NCI-H510A treated with DMSO at 0.1 percent for 48 hours (cell line): ENCODE data around the gene C2CD4A.
A peak's percentile ranks its signal among the peaks of the same experiment; 100 is the strongest.
"Not testable (repeated sequence)": the region's sequence is repeated elsewhere in the genome, so short reads cannot be mapped to it uniquely, and the experiment has no call there.

Experiments
- DNase-seq: peaks from one replicate; lab custom pipeline; 2025; lab: John Stamatoyannopoulos, UW

C2CD4A gene, protein sequence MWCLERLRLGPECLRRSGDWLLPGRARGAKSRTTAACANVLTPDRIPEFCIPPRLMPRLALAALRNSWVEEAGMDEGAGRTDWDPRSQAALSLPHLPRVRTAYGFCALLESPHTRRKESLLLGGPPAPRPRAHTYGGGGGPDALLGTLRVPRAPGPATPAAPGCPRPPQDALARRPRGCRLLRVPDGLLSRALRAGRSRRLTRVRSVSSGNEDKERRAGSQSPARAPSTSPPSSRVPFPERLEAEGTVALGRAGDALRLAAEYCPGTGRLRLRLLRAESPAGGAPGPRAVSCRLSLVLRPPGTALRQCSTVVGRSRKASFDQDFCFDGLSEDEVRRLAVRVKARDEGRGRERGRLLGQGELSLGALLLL

DNA sequence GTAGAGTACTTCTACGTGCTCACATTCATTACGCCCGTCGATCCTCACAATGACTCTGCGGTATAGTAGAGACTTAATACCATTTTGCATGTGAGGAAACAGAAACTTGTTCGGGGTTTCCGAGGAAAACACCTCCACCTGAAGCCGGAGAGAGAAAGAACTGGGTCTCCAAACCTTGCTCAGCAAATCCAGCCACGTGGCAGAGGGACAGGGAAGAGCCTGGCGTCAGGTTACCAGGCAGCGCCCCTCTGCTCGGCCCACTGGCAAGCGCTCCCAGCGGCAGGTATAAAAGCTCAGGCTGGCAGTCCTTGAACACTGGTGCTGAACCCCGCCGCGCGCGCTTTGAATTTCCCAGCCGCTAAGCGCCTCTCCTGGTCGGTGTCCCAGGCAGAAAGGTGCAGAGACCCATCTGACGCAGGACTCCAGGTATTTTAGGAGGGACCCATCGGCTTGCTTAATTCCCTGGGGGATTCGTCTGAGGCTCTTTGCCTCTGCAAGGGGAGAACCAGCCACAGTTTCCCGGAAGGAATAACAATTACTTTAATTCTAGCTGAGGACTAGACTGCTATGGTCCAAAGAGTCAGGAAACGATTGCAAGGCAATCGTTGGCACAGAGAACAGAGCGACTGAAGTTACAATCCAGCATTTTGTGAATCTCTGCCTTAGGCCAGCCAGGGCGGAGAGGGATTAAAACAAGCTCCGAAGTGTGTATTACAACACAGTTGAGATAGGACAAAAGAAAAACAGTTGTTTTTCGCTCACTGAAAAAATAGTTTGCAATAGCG is at the start of gene C2CD4A:
Gene C2CD4A, plus strand, starts transcription at position 315 of the 785 bp plus-strand sequence. CDS start 637 bp downstream, outside the sequence.
- peak; percentile 70 for DNase-seq

DNA sequence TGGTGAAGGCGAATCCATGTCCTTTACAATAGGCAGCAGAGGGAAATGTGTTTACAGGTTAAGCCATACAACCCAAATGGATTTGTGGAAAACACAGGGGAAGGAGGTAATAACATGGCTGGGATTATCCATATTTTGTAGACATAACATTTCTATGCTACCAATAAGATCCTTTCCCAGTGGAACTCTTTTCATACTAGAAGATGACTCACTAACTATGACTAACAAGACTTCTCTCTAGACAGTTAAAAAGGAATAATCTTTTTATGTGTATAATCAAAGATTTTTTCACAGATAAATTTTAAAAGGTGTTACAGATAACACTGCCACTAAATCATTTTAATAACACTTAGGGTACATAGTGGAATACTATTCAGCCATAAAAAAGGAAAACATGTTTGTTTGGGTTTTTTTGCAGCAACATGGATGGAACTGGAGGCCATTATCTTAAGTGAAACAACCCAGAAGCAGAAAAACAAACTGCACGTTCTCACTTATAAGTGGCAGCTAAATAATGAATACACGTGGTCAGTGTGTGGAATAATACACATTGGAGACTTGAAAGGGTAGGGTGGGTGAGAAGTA is 46.1 kb upstream of the C2CD4A start:
- no peak for DNase-seq

DNA sequence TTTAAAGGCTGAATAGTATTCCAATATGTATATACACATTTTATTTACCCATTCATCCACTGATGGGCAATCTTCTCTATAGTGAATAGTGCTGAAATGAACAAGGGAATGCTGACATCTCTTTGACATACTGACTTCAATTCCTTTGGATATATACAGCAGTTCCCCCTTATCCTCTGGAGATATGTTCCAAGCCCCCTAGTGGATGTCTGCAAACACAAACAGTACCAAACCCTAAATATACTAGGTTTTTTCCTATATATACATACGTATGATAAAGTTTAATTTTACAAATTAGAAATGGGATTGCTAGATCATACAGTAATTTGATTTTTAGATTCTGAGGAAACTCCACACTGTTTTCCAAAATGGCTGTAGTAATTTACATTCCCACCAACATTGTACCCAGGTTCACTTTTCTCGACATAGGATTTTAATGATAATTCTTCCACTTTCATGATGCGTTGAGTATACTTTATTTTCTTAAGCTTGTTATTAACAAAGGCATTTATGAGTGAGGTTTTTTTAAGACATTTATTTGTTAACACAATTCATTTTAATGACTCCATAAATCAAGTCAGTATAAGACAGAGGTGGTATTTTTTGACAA is 44.7 kb upstream of the C2CD4A start:
- no peak for DNase-seq

DNA sequence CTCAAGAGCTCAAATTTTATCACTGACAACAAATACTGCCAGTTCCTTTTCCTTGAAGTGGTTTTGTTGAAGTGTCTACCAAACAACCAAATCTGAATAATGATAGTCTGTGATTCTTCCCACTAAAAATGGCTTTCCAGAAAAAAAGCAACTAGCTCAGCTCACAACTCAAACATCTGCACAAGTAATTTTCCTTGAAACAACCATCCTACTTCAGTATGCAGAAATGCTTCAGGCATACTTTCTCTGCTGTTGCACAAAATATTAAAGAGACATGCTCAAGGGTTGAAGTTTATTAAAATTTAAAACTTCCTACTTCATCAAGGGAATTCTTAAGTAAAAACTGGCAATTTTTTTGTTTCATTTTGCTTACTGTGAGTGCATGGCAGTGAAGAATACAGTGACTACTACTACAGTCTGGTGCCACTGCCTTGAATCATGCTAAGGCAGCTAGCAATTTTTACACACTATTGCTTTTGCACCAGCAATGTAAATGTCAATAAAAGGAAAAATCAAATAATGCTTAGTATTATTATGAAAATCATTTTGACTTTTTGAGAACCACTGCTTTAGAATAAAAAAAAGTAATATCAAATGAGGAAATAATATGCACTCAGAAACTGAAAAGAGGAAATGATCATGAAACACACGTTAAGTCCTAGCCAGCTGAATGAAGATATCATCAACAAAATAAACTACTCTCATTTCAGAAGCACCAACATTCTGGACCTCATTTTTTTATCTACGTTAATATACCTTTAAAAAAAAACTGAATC is 40.1 kb upstream of the C2CD4A start:
- no peak for DNase-seq

DNA sequence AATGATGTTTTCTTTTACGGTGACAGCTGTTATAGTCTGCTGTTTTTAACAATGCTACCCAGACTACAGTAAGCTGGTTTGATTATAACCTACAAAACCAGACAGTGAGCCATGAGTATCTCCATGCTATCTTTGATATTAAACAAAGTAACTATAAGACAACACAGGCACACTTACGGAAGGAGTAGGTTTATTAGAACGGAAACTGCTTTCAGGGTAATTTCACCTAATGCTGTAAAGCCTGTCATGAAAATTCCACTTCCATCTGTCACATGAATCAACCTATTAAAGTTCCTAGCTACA is 39.6 kb upstream of the C2CD4A start:
- DNase-seq, result no peak

DNA sequence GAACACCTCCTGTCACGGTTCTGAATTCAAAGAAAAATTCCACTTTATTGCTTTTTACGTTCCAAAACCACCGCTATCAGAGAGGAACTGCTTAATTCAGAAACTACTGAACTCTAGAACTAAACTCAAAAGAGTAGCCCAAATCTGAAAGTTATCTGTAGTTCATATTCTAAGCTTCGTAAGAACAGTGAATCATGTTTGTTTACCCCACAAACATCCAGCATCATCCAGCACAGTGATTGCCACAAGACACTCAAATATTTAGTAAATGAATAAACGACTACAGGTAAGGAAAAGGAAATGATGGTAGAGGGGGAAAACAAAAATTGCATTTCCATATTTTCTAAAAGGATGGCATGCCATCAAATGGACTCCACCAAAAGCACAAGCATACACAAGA is 38.9 kb upstream of the C2CD4A start:
- no peak for DNase-seq

DNA sequence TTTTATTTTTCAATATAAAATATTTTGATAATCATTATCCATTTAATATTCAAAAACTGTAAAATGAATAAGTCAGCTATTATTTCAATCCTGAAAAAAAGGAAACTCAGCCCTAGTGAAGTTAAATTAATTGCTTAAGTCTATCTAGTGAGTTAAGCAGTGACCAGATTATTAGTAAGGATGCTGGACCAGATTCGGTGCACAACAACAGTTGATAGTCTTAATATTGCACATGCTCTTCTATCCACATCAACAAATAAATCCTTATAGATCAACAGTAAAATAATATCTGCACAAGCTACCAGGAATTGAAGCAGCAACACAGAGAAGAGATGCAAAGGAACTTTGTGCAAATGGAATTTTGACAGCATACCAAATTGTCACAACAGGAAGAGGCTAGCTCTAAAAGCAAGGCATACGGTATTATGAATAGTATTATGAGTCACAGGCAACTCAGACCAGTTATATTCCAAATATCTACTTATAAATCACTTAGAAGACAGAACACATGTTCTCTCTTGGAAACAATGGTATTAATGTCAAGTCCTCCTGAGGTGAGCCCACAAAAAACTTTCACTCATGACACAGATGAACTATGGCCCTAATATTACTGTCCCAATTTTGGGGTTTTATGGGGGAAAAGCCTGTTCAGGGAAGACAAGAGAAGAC is 31.4 kb upstream of the C2CD4A start:
- DNase-seq, result no peak

DNA sequence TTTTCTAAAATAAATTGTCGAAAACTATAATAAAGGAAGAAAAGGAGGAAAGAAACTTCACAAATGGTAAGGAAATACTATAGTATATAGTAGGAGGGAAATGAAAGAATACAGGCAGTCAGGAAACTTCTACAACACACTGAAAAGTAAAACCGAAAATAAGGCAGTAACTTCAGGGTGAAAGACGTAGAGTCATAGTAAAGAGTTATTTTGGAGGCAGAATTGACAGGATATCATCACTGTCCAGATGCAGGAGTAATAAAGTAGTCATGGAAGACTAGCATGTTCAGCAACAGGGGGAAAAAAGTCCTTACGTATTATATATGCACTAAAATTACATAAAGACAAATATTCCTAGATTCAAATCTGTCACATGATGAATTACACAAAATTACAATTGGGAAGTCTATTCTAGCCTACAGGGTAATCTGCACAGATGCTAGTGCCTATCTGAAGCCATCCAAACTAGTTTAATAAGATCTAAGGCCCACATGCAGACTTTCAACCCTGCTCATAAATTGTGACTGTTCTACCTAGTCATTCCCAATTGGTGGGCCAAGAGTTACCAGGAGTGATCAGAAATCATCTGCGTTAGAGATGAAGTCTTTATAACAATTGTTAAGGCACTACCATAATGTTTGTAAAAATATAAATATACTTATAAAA is 20.6 kb upstream of the C2CD4A start:
- DNase-seq, result no peak

DNA sequence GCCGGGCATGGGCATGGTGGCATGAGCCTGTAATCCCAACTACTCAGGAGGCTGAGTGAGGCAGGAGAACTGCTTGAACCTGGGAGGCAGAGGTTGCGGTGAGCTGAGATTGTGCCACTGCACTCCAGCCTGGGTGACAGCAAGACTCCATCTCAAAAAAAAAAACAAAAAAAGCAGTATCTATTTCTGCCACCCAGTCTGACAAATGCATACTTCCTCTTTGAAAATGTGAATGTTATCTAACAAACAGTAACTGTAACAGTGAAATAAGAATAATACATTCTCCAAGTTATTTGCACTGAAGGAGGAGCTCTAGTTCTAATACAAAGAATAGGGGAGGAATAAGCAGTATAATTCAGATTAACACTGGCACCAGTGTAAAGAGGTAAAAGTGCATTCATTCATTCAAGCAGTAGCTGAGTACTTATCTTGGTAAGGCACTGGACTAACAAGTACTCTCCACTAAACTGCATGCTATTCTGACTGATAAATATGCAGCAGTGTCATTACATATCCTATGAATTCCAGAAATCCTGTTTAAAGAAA is 19.4 kb upstream of the C2CD4A start:
- DNase-seq, result no peak

DNA sequence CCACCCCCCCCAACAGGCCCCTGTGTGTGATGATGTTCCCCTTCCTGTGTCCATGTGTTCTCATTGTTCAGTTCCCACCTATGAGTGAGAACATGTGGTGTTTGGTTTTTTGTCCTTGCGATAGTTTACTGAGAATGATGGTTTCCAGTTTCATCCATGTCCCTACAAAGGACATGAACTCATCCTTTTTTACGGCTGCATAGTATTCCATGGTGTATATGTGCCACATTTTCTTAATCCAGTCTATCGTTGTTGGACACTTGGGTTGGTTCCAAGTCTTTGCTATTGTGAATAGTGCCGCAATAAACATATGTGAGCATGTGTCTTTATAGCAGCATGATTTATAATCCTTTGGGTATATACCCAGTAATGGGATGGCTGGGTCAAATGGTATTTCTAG is 18.5 kb upstream of the C2CD4A start:
- not testable (repeated sequence) for DNase-seq

DNA sequence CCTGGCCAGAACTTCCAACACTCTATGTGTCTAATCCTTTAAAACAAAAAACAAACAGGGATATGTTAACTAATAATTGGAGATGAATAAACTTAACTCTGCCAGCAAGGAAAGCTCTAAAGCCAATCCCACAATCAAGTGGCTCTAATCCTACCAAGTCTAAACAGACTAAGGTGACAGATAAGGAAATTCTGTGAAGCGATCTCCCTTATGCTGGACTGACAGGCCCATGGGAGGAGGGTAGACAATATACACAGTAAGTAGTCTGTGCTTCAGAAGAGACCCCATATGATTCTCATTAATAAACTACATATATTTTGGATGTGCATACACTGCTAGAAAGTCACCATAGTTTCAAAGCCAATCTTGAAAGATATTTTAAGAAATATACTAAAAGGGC is 16.7 kb upstream of the C2CD4A start:
- DNase-seq, result no peak

DNA sequence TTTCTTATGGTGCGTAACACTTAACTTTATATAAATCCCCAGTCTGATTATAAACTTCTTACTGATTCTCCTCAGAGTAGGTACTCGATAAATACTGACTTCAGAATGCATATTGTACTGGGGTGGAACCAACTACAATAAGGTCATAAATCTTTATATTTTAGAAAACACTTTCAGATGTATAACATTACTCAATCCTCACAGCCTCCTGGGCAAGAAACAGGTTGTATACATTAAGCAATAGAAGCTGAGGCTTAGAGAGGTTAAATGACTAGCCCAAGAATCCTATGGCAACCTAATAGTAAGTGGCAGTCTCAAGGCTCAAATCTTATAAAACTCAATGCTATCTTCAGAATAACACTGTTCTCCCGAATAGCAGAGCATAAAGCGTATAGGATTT is 15.6 kb upstream of the C2CD4A start:
- DNase-seq, result no peak

DNA sequence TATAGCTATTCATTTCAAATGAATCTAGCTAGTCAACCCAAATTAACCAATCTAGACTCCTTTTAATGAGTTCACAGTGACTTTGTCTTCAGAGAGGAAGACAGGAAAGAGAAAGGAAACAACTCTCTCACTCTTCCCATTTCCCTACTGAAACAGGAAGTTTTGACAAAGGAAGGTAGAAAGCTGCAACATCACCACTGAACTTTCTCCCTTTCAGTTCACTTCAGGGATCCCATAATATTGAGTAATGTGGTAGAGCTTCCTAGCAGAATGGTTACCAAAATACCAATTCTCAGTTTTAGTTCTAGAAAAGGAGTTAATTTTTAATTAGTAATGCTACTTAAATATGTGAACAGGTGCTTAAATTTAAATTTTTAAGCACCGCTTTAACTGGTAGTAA is 14.1 kb upstream of the C2CD4A start:
- no peak for DNase-seq

DNA sequence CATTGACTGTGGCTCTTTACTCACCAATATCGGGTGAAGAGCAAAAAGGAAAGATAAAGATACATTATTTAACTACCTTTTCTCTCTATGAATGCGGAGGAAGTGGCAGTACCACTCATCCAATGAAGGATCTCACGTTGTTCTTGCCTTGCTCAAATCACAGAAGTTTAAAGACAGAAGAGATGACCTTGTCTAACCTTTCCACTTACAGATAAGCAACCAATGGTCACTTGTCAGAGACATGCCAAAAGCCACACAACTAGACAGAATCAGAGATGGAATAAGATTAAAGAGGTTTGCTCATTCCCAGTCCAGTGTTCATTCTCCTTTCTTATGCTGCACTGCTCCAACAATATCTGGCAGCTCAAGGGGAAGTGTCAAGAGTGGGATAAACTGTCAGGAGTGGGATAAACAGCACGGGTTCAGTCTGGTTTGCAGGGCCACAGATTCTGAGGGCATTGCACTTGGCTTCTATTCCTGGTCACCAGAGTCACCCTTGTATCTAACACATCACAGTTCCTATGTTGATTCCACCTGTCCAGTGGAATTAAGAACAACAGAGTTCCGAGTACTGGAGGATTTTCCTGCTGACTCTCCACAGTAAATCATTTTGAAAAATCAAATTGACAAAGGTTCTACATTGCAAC is 13.2 kb upstream of the C2CD4A start:
- no peak for DNase-seq

DNA sequence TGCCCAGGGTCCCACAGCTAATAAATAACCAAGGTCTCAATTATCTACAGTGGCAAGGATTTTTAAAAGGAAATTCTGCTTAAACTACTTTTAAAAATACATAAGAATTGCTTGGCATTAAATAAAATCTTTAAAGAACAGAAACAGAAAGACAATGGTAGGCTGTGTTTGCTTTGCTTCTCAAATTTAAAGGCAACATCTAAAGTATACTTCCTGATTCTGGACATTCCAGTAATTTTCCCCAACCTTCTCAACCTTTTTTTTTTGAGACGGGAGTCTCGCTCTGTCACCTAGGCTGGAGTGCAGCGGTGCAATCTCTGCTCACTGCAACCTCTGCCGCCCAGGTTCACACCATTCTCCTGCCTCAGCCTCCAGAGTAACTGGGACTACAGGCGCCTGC is 11.8 kb upstream of the C2CD4A start:
- DNase-seq, result no peak

DNA sequence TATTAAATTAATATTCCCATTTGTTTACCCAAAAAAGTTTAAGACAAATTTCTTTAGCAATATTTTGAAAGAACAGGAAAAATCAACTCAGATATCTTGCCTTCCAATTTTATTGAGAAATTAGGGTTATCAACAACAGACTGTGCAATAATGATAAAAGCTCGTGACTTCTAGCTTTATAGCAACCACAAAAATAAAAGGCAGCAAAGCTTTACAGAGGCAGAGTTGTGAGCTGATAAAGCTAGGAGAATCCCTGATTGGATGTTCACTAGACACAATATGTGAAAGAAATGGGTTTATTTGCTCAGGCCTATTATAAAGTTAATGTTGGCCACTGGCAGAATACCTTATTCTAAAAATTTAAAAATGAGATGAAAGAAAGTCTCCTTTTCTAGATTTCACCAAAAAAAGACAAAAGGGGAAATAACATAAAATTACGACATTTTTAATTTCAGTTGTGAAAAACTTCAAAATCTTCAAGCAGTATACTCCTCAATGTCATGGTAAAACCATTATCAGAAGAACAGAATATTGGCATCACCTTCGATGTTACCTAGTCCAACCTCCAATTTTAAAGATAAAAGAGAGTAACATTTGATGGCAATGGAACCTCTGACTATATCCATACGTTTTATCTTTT is 9.3 kb upstream of the C2CD4A start:
- DNase-seq, result no peak

DNA sequence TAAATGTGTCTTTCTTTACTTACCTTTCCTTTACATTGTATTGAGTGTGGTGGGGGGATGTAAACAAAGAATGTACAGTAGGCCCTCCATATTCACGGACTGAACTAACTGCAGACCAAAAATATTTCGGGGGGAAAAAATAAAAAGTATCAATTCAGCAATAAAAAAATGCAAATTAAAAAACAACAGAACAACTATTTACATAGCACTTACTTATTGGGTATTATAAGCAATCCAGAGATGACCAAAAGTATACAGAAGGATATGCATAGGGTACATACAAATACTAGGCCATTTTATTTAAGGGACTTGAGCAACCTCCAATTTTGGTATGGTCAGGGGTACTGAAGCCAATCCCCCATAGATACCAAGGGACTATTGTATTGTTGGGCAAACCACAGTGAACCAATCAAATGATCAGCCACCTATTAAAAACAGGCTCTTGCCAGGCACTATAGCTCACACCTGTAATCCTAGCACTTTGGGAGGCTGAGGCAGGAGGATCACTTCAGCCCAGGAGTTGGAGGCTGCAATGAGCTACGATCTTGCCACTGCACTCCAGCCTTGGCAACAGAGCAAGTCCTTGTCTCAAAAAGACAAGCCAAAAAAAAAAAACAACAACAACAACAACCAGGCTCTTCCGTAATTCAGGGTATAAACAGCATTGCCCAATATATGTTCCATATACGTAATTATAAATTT is 8.3 kb upstream of the C2CD4A start:
- no peak for DNase-seq

DNA sequence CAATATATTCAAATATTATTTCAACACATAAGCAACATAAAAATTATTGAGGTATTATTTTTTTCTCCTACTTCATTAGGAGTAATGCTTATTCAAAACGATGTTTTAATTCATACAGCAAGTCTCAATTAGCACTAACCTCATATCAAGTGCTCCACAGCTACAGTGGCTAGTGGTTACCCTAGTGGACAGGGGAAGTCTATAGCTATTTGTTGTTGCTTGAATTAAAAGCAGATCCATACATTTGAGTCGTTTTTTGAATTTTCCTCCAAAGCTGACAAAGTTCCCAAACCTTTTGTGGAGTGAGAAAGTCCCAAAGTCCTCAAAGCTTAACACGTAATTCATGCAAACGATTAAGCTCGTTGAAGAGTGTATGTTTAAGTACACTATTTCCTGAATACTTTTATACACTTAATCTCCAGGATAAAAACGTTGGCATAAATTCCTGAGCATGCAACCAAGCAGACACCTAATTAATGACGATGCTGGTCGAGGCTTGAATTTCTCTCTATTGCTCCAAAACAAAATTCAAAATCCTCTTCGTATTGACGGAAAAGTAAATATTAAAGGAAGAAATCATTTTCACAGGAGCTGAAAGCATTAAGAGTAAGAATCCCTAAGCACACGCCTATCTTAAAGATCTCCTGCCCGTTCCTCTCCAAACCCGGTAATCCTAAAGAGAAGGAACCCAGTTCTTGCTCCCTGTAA is 7.5 kb upstream of the C2CD4A start:
- DNase-seq, result no peak

DNA sequence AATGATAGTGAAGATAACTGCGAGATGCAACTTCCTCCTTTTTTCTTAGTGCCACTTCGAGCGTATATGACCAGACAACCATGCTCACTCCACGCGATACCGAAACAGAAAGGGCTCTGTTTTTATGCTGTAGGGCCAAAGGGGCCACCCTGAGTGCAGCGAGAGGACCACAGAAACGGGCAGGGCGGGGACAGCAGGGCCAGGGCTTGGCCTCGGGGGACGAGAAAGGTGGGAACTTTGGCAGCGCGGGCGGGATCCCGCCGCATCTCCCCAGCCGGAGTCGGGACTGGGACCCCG is 7.0 kb upstream of the C2CD4A start:
- no peak for DNase-seq
